MV-4-11 (cell line): ENCODE results near the gene LSAMP.
"Not testable (repeated sequence)": the region's sequence is repeated elsewhere in the genome, so short reads cannot be mapped to it uniquely, and the experiment has no call there.

Experiments
- DNase-seq: peaks from one replicate; lab custom pipeline; 2025; lab: John Stamatoyannopoulos, UW

Gene LSAMP

DNA sequence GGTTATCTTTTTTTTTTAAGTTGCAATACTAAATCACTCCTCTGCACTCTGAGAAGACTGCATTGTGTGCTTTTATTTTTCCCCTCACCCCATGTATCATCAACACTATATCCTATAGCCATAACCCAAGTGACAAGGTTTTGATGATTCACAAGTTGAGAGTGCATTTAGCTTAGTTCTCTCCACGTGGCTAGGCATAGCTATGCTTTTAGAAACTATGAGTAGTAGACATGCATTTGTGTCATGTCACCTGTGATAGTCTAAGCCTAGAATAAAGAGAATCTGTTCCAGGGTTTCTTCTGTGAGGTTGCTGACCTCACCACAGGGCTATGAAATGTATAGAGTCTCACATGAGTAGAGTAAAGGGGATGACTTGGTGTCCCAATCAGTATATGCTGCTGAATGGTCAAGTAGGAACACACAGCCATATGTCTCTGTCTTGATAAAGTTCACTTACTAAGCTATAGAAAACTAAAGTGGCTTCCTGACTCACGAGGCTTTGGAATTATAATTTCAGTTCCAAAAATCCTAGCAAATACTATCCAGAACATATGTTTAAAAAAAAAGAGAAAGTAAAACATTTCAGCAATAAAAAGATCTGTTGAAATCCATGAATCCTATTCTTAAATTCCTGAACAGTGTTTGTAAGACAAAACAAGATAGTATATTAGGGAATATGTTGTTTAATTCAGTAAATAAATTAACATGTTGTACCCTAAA lies 206.3 kb downstream of the LSAMP start:
- no peak for DNase-seq

- no peak for DNase-seq
Measured at GRCh38 chr3:116233711-116234357, 211.5 kb downstream of the LSAMP start.

GRCh38 chr3:116230431-116231020 lies 214.8 kb downstream of the LSAMP start:
- no peak for DNase-seq

DNA sequence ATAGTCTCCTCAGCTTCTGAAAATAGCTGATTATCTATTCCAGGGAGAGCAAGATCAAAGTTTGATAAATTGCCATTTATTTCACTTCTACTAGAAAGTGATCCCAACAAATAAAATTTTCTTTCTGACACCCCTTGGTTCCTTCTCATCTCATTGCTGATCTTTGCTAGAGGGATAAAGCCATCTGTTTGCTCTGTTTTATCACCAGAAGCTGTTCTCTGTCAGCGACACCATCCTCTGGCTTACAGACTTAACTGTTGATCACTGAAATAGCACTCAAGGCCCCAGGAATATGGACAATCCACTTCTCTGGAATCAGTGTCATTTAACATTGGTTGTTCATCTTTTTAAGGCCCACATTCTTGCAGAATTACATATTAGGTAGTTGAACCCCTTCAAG lies 219.0 kb downstream of the LSAMP start:
- DNase-seq, result no peak

DNA sequence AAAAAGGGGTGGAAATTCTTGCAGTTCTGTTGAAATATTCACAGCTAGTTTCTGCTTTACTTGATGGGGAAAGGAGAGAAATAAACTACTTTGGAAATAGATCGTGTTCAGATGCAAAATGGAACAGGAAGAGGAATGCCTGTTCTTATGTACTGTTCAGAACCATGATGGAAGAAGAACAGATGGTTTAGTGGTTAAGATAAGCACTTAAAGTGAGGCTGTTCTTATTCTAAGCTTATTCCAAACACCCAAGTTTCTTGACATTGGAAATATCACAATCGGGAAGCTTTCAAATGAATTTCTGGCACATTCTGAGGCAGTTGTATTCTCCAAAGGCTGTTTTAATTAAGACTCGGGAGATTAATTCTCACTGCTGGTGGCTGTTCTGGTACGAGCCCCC lies 228.5 kb downstream of the LSAMP start:
- no peak for DNase-seq

GRCh38 chr3:116211901-116212300 lies 233.4 kb downstream of the LSAMP start:
- DNase-seq, result no peak

- DNase-seq, result not testable (repeated sequence)
Measured at GRCh38 chr3:116208830-116209229, 236.5 kb downstream of the LSAMP start.

DNA sequence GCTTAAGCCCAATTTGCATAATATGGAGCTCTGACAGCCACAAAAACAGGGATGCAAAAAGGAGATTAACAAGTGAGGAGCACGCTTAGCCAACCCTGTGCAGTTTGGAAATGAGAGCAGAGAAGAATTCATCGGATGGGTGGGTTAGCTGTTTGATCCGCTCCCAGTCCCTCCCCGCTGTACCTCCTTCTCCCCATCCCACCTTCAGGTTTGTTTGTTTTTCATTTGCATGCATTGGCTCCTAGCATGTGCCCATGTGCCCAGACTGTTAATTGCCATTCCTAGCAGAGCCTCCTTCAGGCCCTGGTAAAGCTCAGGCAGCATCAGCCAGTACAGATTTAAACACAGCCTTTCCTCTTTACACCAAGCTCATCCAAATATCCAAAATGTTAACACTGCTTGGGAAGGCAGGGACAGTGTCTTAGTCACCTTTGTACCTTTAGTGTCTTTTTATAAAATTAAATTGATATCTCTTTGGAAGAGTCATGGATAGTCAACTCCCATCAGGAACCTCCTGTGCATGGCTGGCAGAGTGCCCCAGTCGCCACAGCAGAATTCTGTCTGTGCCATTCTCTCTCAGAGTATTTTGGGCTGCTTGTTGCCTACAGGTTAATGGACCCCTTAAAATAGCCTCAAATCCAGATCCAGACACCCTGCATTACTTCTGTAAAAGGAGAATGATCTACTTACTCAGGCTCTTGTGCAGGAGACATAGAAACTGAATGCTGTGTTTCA lies 244.2 kb downstream of the LSAMP start:
- DNase-seq, result no peak

DNA sequence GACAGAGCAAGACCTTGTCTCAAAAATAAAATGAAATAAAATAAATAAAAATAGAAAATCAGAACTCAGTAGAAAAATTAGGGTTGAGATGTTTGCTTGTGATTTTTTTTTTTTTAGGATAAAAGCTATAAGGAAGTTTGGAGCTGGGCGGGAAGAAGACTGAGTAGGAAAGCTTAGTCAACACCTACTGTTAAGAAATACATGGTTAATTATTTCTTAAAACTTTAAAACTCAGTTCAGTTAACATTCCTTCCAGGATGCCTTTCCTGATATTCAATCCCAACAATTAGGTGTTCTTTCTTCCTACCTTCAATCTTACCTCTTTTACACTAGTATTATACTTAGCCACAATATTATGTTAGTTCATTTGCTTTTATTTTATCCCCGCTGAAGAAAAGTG lies 246.2 kb downstream of the LSAMP start:
- DNase-seq, result no peak

- DNase-seq, result no peak
Measured at GRCh38 chr3:116198087-116198486, 247.2 kb downstream of the LSAMP start.

DNA sequence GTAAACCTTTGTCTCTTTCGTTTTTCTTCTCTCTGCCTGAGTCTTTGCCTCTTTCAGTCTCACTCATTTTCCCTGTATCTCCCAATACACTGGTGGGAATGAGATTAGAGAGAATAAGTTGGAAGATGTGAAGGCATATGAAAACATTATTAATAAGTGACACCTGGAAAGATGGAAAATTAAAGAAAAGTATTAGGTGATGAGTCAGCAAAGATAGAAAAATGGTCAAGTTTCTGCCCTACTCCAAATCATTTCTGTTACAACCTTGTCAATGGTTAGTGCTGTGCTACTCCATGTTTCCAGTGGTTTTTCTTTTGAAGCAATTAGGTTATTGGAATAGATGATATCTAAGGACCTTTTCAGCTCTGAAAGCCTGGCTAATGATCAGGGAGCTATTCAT lies 252.8 kb downstream of the LSAMP start:
- DNase-seq, result no peak

GRCh38 chr3:116191409-116191808 lies 253.9 kb downstream of the LSAMP start:
- no peak for DNase-seq

- no peak for DNase-seq
Measured at GRCh38 chr3:116190095-116190494, 255.2 kb downstream of the LSAMP start.

GRCh38 chr3:116188231-116188785 lies 257.0 kb downstream of the LSAMP start:
- DNase-seq, result no peak

DNA sequence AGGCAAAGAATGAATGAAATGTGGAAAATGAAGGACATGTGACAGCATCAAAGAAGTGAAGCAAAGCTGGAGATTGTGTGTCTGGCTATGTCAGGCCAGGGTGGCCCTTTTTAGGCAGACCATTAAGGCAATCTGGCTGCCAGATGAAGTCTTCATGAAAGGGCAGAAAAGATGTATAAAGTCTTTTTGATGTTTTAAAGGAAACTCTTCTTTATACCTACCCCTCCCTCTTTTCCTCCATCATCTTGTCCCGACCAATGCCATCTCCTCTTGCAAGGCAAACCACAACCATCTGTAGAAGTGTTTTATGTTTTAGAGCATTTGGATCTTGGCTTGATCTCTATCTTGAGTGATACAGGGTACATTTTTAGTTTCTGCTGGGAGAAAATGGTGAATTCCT lies 259.2 kb downstream of the LSAMP start:
- DNase-seq, result no peak

DNA sequence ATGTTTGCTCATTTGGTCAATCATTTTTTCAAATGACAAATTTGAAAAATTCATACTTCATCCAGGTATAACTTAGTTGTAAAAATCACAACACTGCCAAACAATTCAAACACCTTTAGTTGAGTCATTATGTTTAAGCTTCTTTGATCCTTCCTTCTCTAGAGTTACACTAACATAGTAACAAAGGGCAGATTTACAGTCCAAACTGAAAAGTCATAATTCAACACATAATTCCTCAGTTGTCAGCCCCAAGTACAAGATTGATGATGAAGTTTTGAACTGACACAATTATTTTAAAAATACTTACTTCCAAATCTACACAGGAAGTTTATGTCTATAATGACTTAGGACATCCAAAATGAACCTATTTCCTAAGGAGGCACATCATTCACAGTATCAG lies 264.1 kb downstream of the LSAMP start:
- no peak for DNase-seq

- no peak for DNase-seq
Measured at GRCh38 chr3:116179091-116179490, 266.2 kb downstream of the LSAMP start.

GRCh38 chr3:116176974-116177555 lies 268.2 kb downstream of the LSAMP start:
- no peak for DNase-seq

GRCh38 chr3:116166121-116166520 lies 279.2 kb downstream of the LSAMP start:
- DNase-seq, result no peak

- no peak for DNase-seq
Measured at GRCh38 chr3:116165641-116166040, 279.6 kb downstream of the LSAMP start.

GRCh38 chr3:116165135-116165534 lies 280.2 kb downstream of the LSAMP start:
- no peak for DNase-seq

- DNase-seq, result no peak
Measured at GRCh38 chr3:116164039-116164438, 281.2 kb downstream of the LSAMP start.
